Hepatocyte (in vitro differentiated cells): Measurements from ENCODE around the gene MAP4. TPM values are rescaled to one million over a fixed set of nuclear protein-coding genes. Genes with fewer than 3 reads are reported as not detected.

Source experiments
- DNase-seq: peaks from one replicate; pipeline ENCODE4 v3.0.0-alpha.2; 2016; ENCODE audit warnings: low spot score
- H2AFZ ChIP-seq: fragments of 200-600 bp; sonication (generic); 2 replicates; pipeline ENCODE4 v1.6.0; 2016; ENCODE audit warnings: antibody characterized with exemption, mild to moderate bottlenecking
- H3K27ac ChIP-seq: fragments of 200-600 bp; sonication (generic); 2 replicates; pipeline ENCODE4 v1.5.1; 2016; ENCODE audit warnings: mild to moderate bottlenecking
- H3K27me3 ChIP-seq: fragments of 200-600 bp; sonication (generic); 2 replicates; pipeline ENCODE4 v1.6.1; 2016
- H3K36me3 ChIP-seq: fragments of 200-600 bp; sonication (generic); replicated peaks from 2 replicates; pipeline ENCODE4 v1.5.1; 2016; ENCODE audit warnings: low read depth; ENCODE audit not compliant: insufficient read depth
- H3K4me1 ChIP-seq: fragments of 200-600 bp; sonication (generic); 2 replicates; pipeline ENCODE4 v1.5.1; 2016; ENCODE audit warnings: mild to moderate bottlenecking, moderate library complexity; ENCODE audit not compliant: insufficient read depth
- H3K4me2 ChIP-seq: fragments of 200-600 bp; sonication (generic); 2 replicates; pipeline ENCODE4 v1.6.0; 2016
- H3K4me3 ChIP-seq: fragments of 200-600 bp; sonication (generic); 2 replicates; pipeline ENCODE4 v1.5.1; 2016; ENCODE audit warnings: mild to moderate bottlenecking
- H3K79me2 ChIP-seq: fragments of 200-600 bp; sonication (generic); 2 replicates; pipeline ENCODE4 v1.6.0; 2017; ENCODE audit warnings: mild to moderate bottlenecking
- H3K9me2 ChIP-seq: fragments of 200-600 bp; sonication (generic); replicated peaks from 2 replicates; pipeline ENCODE4 v1.6.0; 2017; ENCODE audit warnings: mild to moderate bottlenecking; ENCODE audit not compliant: insufficient read depth
- H3K9me3 ChIP-seq: fragments of 200-600 bp; sonication (generic); 2 replicates; pipeline ENCODE4 v1.5.1; 2016; ENCODE audit warnings: low read depth, mild to moderate bottlenecking
- H4K20me1 ChIP-seq: fragments of 200-600 bp; sonication (generic); 2 replicates; pipeline ENCODE4 v1.6.0; 2016; ENCODE audit warnings: mild to moderate bottlenecking; ENCODE audit not compliant: insufficient read depth, poor library complexity, severe bottlenecking
- EZH2 ChIP-seq: fragments of 200-600 bp; sonication (generic); IDR thresholded peaks from 2 replicates; pipeline ENCODE4 v1.6.1; 2016; ENCODE audit warnings: antibody characterized with exemption, mild to moderate bottlenecking, borderline replicate concordance
- EZH2phosphoT487 ChIP-seq: fragments of 200-600 bp; sonication (generic); IDR thresholded peaks from one replicate; pipeline ENCODE4 v1.6.1; 2018; ENCODE audit warnings: antibody characterized with exemption, mild to moderate bottlenecking, low read depth, moderate library complexity; ENCODE audit not compliant: unreplicated experiment, severe bottlenecking
- WGBS: methylation state at CpG from one replicate; pipeline ENCODE4 v1.1.6; 2016; ENCODE audit warnings: low lambda C conversion rate; ENCODE audit errors: missing lambda C conversion rate; 5-methylcytosine and 5-hydroxymethylcytosine counted together
- polyA plus RNA-seq: library from polyadenylated mRNA; unstranded; fragments of >200 nt; fragmentation: Nextera tagmentation; extraction: Ambion mirVana; gene quantifications from 2 replicates; pipeline ENCODE4 v1.2.1, GENCODE V29; 2016
- total RNA-seq: library from RNA; depleted of rRNA; stranded (reverse); fragments of >200 nt; gene quantifications from 2 replicates; pipeline ENCODE4 v1.2.3, GENCODE V29; 2014
- TF ChIP-seq, protein P1 (sequence below): fragments of 200-600 bp; sonication (generic); IDR thresholded peaks from 2 replicates; pipeline ENCODE4 v1.5.1; 2016; ENCODE audit warnings: antibody characterized with exemption, mild to moderate bottlenecking; ENCODE audit not compliant: poor library complexity

The MAP4 gene
- total and polyA plus RNA-seq, 2 experiments from 2014 or later: 85.5 to 91.3 TPM

- Histone ChIP-seq H3K9me3 (no peaks in the 10 kb centered on the region), H3K4me1 (no peaks in the 10 kb centered on the region), H3K4me3 (no peak overlapping the region), H4K20me1 (peaks cover 16% of the 10 kb centered on the region), H3K36me3 (no peaks in the 10 kb centered on the region), H3K27me3 (no peaks in the 10 kb centered on the region), H3K9me2 (no peaks in the 10 kb centered on the region), H2AFZ (no peak overlapping the region), H3K27ac (no peak overlapping the region), H3K79me2 (peaks cover 60% of the 10 kb centered on the region), H3K4me2 (no peak overlapping the region)
- 84% methylated on average over 1 of the region's 1 CpG for WGBS
- TF ChIP-seq EZH2phosphoT487: no peak
- no peak for TF ChIP-seq EZH2
- TF ChIP-seq, protein P1, sequence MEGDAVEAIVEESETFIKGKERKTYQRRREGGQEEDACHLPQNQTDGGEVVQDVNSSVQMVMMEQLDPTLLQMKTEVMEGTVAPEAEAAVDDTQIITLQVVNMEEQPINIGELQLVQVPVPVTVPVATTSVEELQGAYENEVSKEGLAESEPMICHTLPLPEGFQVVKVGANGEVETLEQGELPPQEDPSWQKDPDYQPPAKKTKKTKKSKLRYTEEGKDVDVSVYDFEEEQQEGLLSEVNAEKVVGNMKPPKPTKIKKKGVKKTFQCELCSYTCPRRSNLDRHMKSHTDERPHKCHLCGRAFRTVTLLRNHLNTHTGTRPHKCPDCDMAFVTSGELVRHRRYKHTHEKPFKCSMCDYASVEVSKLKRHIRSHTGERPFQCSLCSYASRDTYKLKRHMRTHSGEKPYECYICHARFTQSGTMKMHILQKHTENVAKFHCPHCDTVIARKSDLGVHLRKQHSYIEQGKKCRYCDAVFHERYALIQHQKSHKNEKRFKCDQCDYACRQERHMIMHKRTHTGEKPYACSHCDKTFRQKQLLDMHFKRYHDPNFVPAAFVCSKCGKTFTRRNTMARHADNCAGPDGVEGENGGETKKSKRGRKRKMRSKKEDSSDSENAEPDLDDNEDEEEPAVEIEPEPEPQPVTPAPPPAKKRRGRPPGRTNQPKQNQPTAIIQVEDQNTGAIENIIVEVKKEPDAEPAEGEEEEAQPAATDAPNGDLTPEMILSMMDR: no peak
- no peak for DNase-seq
Measured at GRCh38 chr3:47985381-47985780, 30.8 kb downstream of the MAP4 start.

DNA sequence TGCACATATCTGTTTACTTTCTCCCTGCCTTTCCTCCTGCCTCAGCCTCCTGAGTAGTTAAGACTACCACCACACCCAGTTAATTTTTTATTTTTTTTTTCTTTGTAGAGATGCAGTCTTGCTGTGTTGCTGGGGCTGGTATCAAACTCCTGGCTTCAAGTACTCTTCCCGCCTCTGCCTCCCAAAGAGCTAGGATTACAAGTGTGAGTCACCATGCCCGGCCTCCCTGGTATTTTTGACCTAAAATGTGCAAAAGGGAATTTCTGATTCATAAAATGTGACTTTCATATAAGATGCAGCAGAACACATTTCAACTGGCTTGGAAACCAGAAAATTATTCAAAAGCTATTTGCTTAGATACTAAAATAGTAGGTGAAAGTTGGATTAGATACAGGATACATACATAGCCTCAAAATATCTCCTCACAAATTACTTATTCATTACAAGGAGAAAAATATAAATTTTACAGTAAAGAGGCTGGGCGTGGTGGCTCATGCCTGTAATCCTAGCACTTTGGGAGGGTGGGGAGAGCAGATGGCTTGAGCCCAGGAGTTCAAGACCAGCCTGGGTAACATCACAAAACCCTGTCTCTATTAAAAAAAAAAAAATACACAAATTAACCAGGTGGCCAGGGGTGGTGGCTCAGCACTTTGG is 32.0 kb downstream of the MAP4 start:
- no peak overlapping the region for H3K27ac ChIP-seq
- TF ChIP-seq EZH2phosphoT487: no peak
- TF ChIP-seq, protein P1: no peak
- no peak for TF ChIP-seq EZH2
- H3K27me3 ChIP-seq: no peaks in the 10 kb centered on the region
- no peaks in the 10 kb centered on the region for H3K36me3 ChIP-seq
- no peaks in the 10 kb centered on the region for H3K9me2 ChIP-seq
- WGBS: 81% methylated on average over 3 of the region's 3 CpGs
- peaks cover 68% of the 10 kb centered on the region for H3K79me2 ChIP-seq
- H3K4me1 ChIP-seq: no peaks in the 10 kb centered on the region
- H2AFZ ChIP-seq: no peak overlapping the region
- H3K4me3 ChIP-seq: no peak overlapping the region
- peaks cover 16% of the 10 kb centered on the region for H4K20me1 ChIP-seq
- H3K9me3 ChIP-seq: no peaks in the 10 kb centered on the region
- no peak overlapping the region for H3K4me2 ChIP-seq
- no peak for DNase-seq

GRCh38 chr3:47980795-47981194 is 35.4 kb downstream of the MAP4 start:
- no peak overlapping the region for H2AFZ ChIP-seq
- TF ChIP-seq EZH2: no peak
- TF ChIP-seq, protein P1: no peak
- TF ChIP-seq EZH2phosphoT487: no peak
- no peak overlapping the region for H3K4me2 ChIP-seq
- peaks cover 70% of the 10 kb centered on the region for H3K79me2 ChIP-seq
- H3K36me3 ChIP-seq: no peaks in the 10 kb centered on the region
- H3K4me1 ChIP-seq: no peaks in the 10 kb centered on the region
- no peaks in the 10 kb centered on the region for H3K9me2 ChIP-seq
- H4K20me1 ChIP-seq: peaks cover 16% of the 10 kb centered on the region
- WGBS: 81% methylated on average over 2 of the region's 2 CpGs
- no peaks in the 10 kb centered on the region for H3K9me3 ChIP-seq
- no peak overlapping the region for H3K27ac ChIP-seq
- no peaks in the 10 kb centered on the region for H3K27me3 ChIP-seq
- DNase-seq: no peak
- H3K4me3 ChIP-seq: no peak overlapping the region
